Measurements from ENCODE around the gene ZCCHC3.

- TF ChIP-seq CTCF (IDR thresholded peaks at IDR 0.05) (no peak), POLR2A (IDR thresholded peaks at IDR 0.05) (no peak)
Observed at GRCh38 chr20:309306-309840, 12.0 kb downstream of the ZCCHC3 start.

All from testis (tissue), 2 donors.